Effector memory CD4-positive, alpha-beta T cell (primary cell): ENCODE measurements around the gene MAML3.

Experiments used
- DNase-seq, 3 donors: peaks; one replicate each; pipeline ENCODE4 v3.0.0-alpha.2; 2020
- H3K27ac ChIP-seq: 2 replicates; pipeline ENCODE4 v1.7.0; 2013; ENCODE audit warnings: mild to moderate bottlenecking, low read length, moderate library complexity; ENCODE audit not compliant: insufficient read depth, poor library complexity, severe bottlenecking
- H3K27me3 ChIP-seq: replicated peaks from 2 replicates; pipeline ENCODE4 v1.7.0; 2013; ENCODE audit warnings: mild to moderate bottlenecking, low read length; ENCODE audit not compliant: insufficient read depth, control insufficient read depth, poor library complexity, severe bottlenecking
- H3K36me3 ChIP-seq: 2 replicates; pipeline ENCODE4 v1.7.0; 2013; ENCODE audit warnings: mild to moderate bottlenecking, low read length, moderate library complexity; ENCODE audit not compliant: control insufficient read depth, insufficient read depth
- H3K4me1 ChIP-seq: 2 replicates; pipeline ENCODE4 v1.7.0; 2013; ENCODE audit warnings: low read length, mild to moderate bottlenecking; ENCODE audit not compliant: control insufficient read depth, insufficient read depth, poor library complexity, severe bottlenecking
- H3K4me3 ChIP-seq: 2 replicates; pipeline ENCODE4 v1.7.0; 2013; ENCODE audit warnings: low read length, low read depth, mild to moderate bottlenecking; ENCODE audit not compliant: insufficient read depth, poor library complexity, severe bottlenecking
- H3K9me3 ChIP-seq: 2 replicates; pipeline ENCODE4 v1.7.0; 2013; ENCODE audit warnings: mild to moderate bottlenecking, low read length, moderate library complexity; ENCODE audit not compliant: control insufficient read depth

The MAML3 gene

DNA sequence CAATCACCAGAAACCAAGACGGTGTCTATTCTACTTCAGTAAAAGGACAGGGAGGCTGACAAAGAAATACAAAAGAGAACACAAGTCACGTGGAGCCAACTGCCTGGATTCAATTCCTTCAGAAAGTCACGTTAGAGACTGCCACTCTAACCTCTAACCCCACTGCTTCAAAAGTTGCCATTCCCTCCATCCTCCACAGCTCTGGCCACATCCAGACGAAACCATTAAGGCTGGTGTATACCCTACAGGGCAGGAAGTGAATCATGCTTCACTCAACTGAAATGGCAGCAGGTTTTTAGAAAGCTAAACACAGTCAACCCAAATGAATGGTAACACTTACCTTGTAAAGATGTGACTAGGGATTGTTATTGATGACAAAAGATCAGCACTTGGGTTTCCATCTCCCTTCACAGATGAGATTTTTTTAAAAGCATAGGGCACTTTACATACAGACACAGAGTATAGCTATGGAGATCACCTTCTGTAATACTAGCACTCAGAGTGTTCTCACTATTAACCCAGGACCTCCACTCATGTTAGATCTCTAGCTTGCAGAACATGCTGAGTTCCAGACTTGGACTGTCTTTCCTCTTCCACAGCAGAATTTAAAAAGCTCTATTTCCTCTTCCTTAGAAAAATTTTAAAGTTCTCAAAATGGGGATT is 37.4 kb downstream of the MAML3 start:
- H3K4me1 ChIP-seq: no peaks in the 10 kb centered on the region
- no peaks in the 10 kb centered on the region for H3K27me3 ChIP-seq
- DNase-seq: no peak
- no peak overlapping the region for H3K27ac ChIP-seq
- H3K36me3 ChIP-seq: no peaks in the 10 kb centered on the region
- no peak overlapping the region for H3K4me3 ChIP-seq
- H3K9me3 ChIP-seq: no peaks in the 10 kb centered on the region

DNA sequence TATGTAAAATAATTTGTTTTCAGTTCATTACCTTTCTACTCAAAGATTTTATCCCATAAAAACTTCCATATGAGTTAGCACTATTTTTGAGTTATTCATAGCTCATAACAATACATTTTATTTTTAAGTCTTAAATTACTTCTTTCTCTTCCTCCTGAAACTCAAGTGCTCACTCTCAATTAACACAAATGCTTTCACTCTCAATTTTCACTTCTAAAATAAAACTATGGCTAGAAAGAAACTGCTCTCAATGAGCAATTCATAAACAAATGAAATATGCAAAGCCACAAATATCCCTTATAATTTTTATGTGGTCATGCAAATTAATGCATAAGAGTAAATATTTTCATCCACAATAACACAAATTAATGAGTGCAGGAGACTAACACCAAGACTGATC is 38.8 kb downstream of the MAML3 start:
- no peaks in the 10 kb centered on the region for H3K36me3 ChIP-seq
- H3K9me3 ChIP-seq: no peaks in the 10 kb centered on the region

DNA sequence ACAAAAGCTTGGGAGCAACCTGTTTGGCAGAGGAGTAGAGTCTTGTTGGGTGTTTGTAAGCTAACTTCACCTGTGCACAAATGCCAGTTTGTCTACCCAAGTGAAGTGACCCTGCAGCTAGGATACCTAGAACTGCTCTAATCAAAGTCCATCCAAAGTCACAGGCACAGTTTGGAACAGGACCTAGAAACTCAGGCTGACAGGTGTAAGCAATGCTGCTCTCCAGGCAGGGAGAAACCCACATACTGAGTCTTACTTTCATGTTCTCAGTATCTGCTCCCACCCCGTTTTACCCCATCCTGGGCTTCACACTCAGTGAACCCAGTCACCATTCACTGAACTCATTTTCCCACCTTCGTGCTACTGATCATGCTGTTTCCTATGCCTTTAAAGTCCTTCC is 40.3 kb downstream of the MAML3 start:
- Histone ChIP-seq H3K27me3 (no peaks in the 10 kb centered on the region), H3K36me3 (no peaks in the 10 kb centered on the region), H3K4me3 (no peak overlapping the region), H3K27ac (no peak overlapping the region), H3K9me3 (no peaks in the 10 kb centered on the region), H3K4me1 (no peaks in the 10 kb centered on the region)
- no peak for DNase-seq

More for the DNA sequence above, 38.8 kb downstream of the MAML3 start:
- no peak overlapping the region for H3K4me3 ChIP-seq
- no peaks in the 10 kb centered on the region for H3K27me3 ChIP-seq
- DNase-seq: no peak
- H3K4me1 ChIP-seq: no peaks in the 10 kb centered on the region
- no peak overlapping the region for H3K27ac ChIP-seq

DNA sequence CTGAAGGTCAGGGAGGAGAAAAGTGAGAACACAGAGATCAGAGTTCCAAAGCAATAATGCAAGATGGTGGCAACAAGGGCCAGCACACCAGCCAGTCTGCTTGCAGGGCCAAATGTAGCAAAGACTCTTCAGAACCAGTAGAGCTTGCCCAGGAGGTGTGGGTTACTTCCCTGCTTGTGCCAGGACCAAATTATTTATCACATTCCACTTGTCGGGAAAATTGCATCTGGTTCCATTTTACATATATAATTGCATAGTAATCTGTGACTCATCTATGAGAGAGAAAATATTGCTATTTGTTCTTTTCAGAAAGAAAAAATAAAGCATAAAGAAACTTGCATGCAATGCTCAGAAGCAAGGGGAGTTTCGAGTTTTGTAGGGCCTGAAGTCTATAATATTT is 41.4 kb downstream of the MAML3 start:
- no peak overlapping the region for H3K4me3 ChIP-seq
- no peaks in the 10 kb centered on the region for H3K36me3 ChIP-seq
- H3K4me1 ChIP-seq: no peaks in the 10 kb centered on the region
- no peaks in the 10 kb centered on the region for H3K9me3 ChIP-seq
- no peak for DNase-seq
- H3K27ac ChIP-seq: no peak overlapping the region
- no peaks in the 10 kb centered on the region for H3K27me3 ChIP-seq

DNA sequence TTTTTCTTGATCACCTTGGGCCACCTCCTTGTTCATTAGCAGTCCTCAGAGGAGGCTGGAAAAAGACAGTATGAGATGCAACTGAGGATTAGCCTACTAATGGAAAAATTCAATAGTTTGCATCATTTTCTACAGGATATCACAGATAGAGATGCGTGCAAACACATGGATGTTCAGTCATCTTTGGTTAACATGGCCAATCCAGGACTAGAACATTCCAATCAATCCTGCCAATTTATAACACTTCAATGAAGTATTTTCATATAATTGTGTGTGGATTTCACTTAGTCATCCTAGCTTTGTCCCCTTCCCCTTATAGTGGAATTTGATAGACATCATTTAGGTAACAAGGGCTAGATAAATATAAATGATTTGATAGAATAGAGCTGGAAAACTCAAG is 42.7 kb downstream of the MAML3 start:
- DNase-seq: no peak
- Histone ChIP-seq H3K4me3 (no peak overlapping the region), H3K36me3 (no peaks in the 10 kb centered on the region), H3K27me3 (no peaks in the 10 kb centered on the region), H3K9me3 (no peaks in the 10 kb centered on the region), H3K27ac (no peak overlapping the region), H3K4me1 (no peaks in the 10 kb centered on the region)

DNA sequence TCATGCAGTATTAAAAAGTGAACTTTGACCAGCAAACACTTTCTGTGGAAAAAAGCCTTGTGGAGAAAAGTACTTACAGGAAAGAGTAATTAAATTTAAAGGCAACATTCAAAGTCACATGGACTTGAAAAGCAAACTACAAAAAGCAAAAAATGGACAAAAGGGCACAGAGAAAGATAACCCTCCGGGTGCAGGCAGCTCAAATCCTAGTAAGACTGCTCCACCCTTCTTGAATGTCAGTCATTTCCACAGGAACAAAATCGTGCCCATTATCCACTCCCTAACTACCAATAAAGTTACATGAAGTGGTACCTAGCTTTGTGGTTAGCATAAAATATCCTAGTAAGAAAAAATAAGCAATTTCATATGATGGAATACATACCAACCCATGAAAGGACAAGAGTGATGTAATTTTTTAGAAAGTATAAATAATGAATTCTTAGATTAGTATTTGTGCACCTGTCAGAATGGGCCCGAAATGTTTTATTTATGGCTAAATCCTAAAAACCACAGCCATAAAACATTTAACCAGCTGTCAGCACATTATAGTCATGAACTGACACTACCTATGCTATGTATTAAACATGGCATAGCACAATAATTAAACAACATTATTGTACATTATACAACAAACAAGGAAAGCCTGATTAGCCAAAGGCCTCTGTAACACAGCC is 43.3 kb downstream of the MAML3 start:
- DNase-seq: no peak
- no peaks in the 10 kb centered on the region for H3K9me3 ChIP-seq
- no peaks in the 10 kb centered on the region for H3K36me3 ChIP-seq
- no peak overlapping the region for H3K27ac ChIP-seq
- no peaks in the 10 kb centered on the region for H3K4me1 ChIP-seq
- no peaks in the 10 kb centered on the region for H3K27me3 ChIP-seq
- no peak overlapping the region for H3K4me3 ChIP-seq

DNA sequence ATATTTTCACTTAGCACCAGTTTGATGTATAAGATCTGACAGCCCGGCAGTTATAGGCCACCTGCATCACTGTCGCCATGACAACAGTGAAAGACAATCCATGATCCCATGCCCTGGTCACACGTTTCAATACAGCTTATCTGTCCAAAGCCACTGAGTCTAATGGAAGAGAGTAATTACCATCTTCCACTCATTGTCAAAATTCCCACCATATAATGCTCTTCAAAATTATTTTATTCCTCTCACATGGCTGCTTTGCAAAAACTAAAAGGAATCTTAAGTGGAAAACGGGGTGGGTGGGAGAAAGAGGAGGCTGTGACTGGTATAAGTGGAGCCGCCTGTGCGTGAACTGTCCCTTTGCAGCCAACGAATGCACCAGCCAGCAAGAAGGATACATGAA is 44.2 kb downstream of the MAML3 start:
- no peaks in the 10 kb centered on the region for H3K36me3 ChIP-seq
- no peak for DNase-seq
- no peaks in the 10 kb centered on the region for H3K9me3 ChIP-seq
- H3K4me3 ChIP-seq: no peak overlapping the region
- H3K27me3 ChIP-seq: no peaks in the 10 kb centered on the region
- H3K4me1 ChIP-seq: no peaks in the 10 kb centered on the region
- no peak overlapping the region for H3K27ac ChIP-seq

DNA sequence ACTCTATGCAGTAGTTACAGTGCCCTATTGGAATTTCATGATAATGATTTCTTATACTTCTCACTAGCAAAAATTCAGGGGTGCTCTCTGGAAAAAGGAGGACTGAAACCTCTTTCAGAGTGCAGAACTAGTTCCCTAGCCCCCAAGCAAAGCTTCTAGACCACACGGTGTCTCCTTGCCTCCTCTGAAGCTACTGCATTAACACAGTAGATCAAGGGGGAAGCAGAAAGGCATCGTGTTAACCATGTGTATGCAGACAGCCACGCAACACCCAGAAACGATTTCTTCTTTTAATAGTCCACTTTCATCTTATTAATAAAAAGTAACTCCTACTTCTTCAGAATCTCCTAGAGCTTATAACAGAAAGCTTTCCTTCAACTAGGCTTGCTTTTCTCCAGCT is 44.7 kb downstream of the MAML3 start:
- H3K27me3 ChIP-seq: no peaks in the 10 kb centered on the region
- H3K9me3 ChIP-seq: no peaks in the 10 kb centered on the region
- DNase-seq: no peak
- H3K36me3 ChIP-seq: no peaks in the 10 kb centered on the region
- no peak overlapping the region for H3K4me3 ChIP-seq
- H3K4me1 ChIP-seq: no peaks in the 10 kb centered on the region
- no peak overlapping the region for H3K27ac ChIP-seq

DNA sequence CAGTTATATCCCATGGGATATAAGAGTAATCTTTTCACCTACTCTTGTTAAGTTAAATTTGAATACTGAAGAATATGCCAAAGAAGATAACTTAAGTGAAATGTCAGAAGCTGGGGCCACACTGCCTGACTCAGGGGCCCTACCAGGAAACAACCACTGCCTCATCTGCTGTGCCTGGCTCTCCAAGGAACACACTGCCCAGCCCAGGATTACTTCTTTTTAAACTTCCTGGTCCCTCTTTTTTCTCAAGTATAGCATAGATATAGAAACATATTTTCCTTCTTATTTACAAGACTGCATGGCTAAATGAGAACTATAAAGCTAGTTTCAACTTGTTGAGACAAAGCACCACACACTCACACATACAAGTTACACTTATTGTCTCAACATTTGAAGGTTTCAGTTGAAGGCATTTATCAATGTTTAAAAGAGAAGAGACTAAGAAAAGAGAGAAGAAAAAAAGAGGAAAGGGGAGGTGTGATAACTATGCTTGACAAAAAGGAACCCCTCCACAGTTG is 45.2 kb downstream of the MAML3 start:
- no peak for DNase-seq
- Histone ChIP-seq H3K4me1 (no peaks in the 10 kb centered on the region), H3K36me3 (no peaks in the 10 kb centered on the region), H3K27me3 (no peaks in the 10 kb centered on the region), H3K9me3 (no peaks in the 10 kb centered on the region), H3K4me3 (no peak overlapping the region), H3K27ac (no peak overlapping the region)

DNA sequence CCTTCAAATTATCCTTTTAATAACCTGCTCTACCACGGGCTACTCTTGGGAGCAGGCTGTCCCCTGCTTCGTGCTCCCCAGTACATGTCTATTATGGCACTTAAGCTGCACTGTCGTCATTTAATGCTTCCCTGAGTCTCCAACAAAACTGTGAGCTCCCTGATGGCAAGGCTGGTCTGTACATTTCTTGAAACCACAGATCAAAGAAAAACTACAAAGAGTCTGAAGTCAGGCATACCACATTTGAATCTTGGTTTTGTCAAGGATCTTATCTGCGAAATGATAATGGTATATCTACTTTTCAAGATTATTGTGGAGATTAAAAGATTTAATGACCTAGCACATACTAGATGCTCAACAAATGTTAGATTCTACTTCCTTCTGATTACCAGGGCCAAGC is 45.7 kb downstream of the MAML3 start:
- Histone ChIP-seq H3K9me3 (no peaks in the 10 kb centered on the region), H3K36me3 (no peaks in the 10 kb centered on the region), H3K27me3 (no peaks in the 10 kb centered on the region), H3K27ac (no peak overlapping the region), H3K4me1 (no peaks in the 10 kb centered on the region), H3K4me3 (no peak overlapping the region)
- no peak for DNase-seq
